ENCODE results near the gene TNIK. TPM values are rescaled to one million over a fixed set of nuclear protein-coding genes. Genes with fewer than 3 reads are reported as not detected.

Gene TNIK
- total and polyA plus RNA-seq, 8 donors = 2.1 to 40.2 (median 10.1) TPM

GRCh38 chr3:171333784-171334464, 126.3 kb downstream of the TNIK start:
- no peak for TF ChIP-seq CTCF (IDR thresholded peaks at IDR 0.05)
- no peak for TF ChIP-seq POLR2AphosphoS5 (IDR thresholded peaks at IDR 0.05)
- no peak for TF ChIP-seq EP300 (IDR thresholded peaks at IDR 0.05)
- no peak for TF ChIP-seq POLR2A (IDR thresholded peaks at IDR 0.05)
- H3K27ac ChIP-seq = peak overlapping the region; percentile 20 to 77 (median 62)
- WGBS, 5 donors = 73 to 82% (median 77%) methylated on average over 9 of the region's 9 CpGs
- no peaks in the 10 kb centered on the region for H3K9me3 ChIP-seq
- H3K4me1 ChIP-seq = peaks cover 6 to 59% (median 36%) of the 10 kb centered on the region in 4 donors
- H3K4me3 ChIP-seq = no peak overlapping the region
- intact Hi-C loops (cut with DNase I; ENCODE audit: low total_unique reads) = no loop called here
- no peak for DNase-seq
- H3K36me3 ChIP-seq = no peaks in the 10 kb centered on the region
- H3K27me3 ChIP-seq = no peaks in the 10 kb centered on the region

- intact Hi-C loops (cut with DNase I; ENCODE audit: low total_unique reads) = no loop called here
- WGBS, 5 donors = 93 to 96% (median 94%) methylated on average over 3 of the region's 3 CpGs
- no peaks in the 10 kb centered on the region for H3K36me3 ChIP-seq
- H3K4me1 ChIP-seq = peaks cover 8 to 52% (median 35%) of the 10 kb centered on the region in 4 donors
- no peaks in the 10 kb centered on the region for H3K9me3 ChIP-seq
- no peak overlapping the region for H3K4me3 ChIP-seq
- TF ChIP-seq EP300 (IDR thresholded peaks at IDR 0.05) = no peak
- no peak for TF ChIP-seq POLR2A (IDR thresholded peaks at IDR 0.05)
- TF ChIP-seq POLR2AphosphoS5 (IDR thresholded peaks at IDR 0.05) = no peak
- TF ChIP-seq CTCF (IDR thresholded peaks at IDR 0.05) = no peak
- no peak for DNase-seq
- no peak overlapping the region for H3K27ac ChIP-seq
- no peaks in the 10 kb centered on the region for H3K27me3 ChIP-seq
These were observed 129.3 kb downstream of the TNIK start for GRCh38 chr3:171330938-171331337.

GRCh38 chr3:171329746-171330145, 130.5 kb downstream of the TNIK start:
- peak in 1 of 2 donors; percentile 56 for DNase-seq
- H3K36me3 ChIP-seq = no peaks in the 10 kb centered on the region
- H3K4me3 ChIP-seq = no peak overlapping the region
- H3K27ac ChIP-seq = no peak overlapping the region
- TF ChIP-seq CTCF (IDR thresholded peaks at IDR 0.05) (no peak), POLR2AphosphoS5 (IDR thresholded peaks at IDR 0.05) (no peak), POLR2A (IDR thresholded peaks at IDR 0.05) (no peak), EP300 (IDR thresholded peaks at IDR 0.05) (no peak)
- intact Hi-C loops (cut with DNase I; ENCODE audit: low total_unique reads) = no loop called here
- no peaks in the 10 kb centered on the region for H3K9me3 ChIP-seq
- 52 to 67% (median 63%) methylated on average over 4 of the region's 4 CpGs for WGBS, 5 donors
- no peaks in the 10 kb centered on the region for H3K27me3 ChIP-seq
- peaks cover 8 to 50% (median 32%) of the 10 kb centered on the region in 4 donors for H3K4me1 ChIP-seq

- H3K27me3 ChIP-seq = no peaks in the 10 kb centered on the region
- H3K4me3 ChIP-seq = no peak overlapping the region
- WGBS, 5 donors = 44 to 63% (median 54%) methylated on average over 3 of the region's 3 CpGs
- TF ChIP-seq CTCF (IDR thresholded peaks at IDR 0.05) (peak in 1 of 7 experiments; percentile 8), POLR2A (IDR thresholded peaks at IDR 0.05) (no peak), EP300 (IDR thresholded peaks at IDR 0.05) (no peak), POLR2AphosphoS5 (IDR thresholded peaks at IDR 0.05) (peak in 1 of 3 donors; percentile 39)
- no peaks in the 10 kb centered on the region for H3K9me3 ChIP-seq
- intact Hi-C loops (cut with DNase I; ENCODE audit: low total_unique reads) = no loop called here
- H3K27ac ChIP-seq = peak overlapping the region in 1 of 5 donors; percentile 29
- DNase-seq = peak; percentile 48 to 69
- no peaks in the 10 kb centered on the region for H3K36me3 ChIP-seq
- peaks cover 7 to 46% (median 23%) of the 10 kb centered on the region in 4 donors for H3K4me1 ChIP-seq
These were observed 131.7 kb downstream of the TNIK start for GRCh38 chr3:171328419-171329082.

Data from stomach (tissue), 9 donors.